ENCODE results near the gene SNTA1.
"Not testable (repeated sequence)": the region's sequence is repeated elsewhere in the genome, so short reads cannot be mapped to it uniquely, and the experiment has no call there.

The SNTA1 gene

DNA sequence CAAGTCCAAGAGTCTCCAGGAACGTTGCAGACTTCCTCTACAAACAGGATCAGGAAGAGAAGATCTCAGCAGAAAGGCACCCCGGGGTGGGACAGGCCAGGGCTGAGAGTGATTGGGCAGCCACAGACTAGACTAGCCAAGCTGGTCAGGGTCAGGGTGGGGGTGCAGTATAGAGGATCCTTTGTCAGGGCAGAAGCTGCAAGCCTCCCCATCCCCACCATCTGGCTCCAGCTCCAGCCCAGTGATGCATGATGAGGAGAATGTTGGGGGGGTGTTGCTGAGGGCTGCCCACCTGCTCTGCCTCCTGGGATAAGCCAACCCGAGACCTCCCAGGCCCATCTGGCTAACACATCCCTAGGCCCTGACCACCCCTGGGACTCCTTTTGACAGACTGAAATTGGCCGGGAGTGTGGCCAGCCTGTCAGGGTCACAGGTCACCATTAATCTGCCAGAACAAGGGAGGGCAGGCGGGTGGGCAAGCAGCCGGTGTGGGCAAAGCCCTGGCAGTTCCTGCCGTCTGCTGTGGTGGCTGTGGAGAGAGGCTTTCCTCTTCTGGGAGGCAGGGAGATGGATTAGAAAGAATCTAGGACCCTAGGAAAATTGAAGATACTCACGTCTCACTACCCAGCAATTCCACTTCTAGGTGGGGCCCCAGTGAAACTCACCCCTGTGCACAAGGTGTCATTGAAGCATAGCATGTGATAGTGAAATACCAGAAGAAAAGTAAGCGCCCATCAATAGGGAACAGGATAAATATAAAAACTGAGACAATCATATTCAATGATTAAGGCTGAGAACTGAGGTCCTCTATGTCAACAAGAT lies 22.1 kb upstream of the SNTA1 start:
- DNase-seq = no peak

- not testable (repeated sequence) for DNase-seq
Measured at GRCh38 chr20:33464759-33465158, 21.2 kb upstream of the SNTA1 start.

- no peak for DNase-seq
Measured at GRCh38 chr20:33463332-33464101, 20.0 kb upstream of the SNTA1 start.

- no peak for DNase-seq
Measured at GRCh38 chr20:33460711-33461110, 17.1 kb upstream of the SNTA1 start.

DNA sequence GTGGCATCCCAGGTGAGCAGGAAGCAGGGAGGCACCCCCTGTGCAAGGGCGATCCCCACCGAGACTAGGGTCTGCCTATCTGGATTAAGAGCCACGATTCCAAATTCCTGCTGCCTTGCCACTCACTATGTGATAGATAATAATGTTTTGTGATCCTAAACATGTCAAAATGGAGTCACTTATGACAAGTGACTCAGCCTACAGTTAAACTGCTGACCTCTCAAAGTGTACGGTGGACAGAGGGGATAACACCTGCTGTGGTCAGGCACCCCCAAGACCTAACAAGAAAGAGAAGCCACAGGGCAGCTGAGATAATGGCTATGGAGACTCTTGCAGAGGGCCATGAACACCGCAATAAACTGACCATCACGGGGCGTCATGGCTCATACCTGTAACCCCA lies 16.0 kb upstream of the SNTA1 start:
- no peak for DNase-seq

DNA sequence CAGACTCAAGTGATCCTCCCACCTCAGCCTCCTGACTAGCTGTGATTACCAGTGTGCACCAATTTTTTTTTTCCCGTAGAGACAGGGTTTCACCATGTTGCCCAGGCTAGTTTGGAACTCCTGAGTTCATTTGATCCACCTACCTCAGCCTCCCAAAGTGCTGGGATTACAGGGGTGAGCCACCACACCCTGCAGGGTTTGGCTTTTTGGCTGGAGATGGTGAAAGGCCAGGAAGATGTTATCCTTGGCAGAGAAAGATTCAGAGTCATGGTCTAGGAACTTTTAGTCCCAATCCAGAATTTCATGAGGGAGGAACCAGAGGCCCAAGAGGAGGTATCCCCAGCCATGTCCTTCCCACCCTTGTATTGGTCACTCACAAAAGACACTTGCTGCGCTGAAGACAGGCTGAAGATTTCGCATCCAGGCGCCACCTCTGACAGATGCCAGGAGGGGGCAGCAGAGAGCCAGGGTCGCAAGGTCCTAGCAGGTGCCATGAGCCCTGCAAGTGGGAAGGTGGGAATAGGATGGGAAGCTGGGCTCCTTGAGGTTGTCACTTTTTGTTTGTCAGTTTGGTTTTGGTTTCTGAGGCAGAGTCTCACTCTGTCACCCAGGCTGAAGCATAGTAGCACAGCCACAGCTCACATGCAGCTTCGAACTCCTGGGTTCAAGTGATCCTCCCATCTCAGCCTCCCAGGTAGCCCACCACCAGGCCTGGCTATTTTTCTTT lies 13.5 kb upstream of the SNTA1 start:
- peak; percentile 77 to 80 for DNase-seq

GRCh38 chr20:33450867-33451266 lies 7.3 kb upstream of the SNTA1 start:
- DNase-seq = peak; percentile 16 to 23

DNA sequence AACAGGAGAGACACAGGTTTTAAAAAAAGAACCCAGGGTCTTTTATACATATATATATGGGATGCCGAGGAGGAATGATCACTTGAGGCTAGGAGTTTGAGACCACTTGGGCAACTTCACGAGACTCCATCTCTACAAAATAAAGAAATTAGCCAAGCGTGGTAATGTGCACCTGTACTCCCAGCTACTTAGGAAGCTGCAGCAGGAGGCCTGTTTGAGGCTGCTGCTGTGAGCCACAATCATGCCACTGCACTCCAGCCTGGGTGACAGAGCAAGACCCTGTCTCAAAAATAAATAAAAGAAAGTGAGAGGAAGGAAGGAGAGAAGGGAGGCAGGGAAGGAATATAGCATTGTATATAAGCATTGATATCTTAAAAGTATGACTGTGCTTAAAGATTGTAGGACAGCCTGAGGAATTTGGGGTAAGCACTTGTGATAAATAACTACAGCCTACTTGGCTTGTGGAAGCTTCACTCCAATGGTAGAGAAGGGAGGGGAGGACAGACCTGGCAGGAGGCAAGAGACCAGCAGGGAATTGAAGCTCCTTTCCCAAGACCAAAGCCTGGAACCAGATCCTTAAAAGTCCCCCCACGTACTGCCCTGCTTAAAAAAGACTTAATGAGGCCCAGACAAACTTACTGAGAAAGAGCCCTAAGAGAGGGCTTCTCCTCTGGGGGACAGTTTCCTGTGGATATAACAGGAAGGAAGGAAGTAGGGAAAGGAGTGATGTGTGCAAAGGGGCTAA lies 2.5 kb upstream of the SNTA1 start:
- DNase-seq = no peak

GRCh38 chr20:33444797-33445560 lies 1.4 kb upstream of the SNTA1 start:
- DNase-seq = peak in 1 of 2 donors; percentile 13

- peak in 1 of 2 donors; percentile 9 for DNase-seq
Measured at GRCh38 chr20:33443006-33443511, 504 bp downstream of the SNTA1 start.

GRCh38 chr20:33442136-33443005 lies 1.2 kb downstream of the SNTA1 start:
- no peak for DNase-seq

DNA sequence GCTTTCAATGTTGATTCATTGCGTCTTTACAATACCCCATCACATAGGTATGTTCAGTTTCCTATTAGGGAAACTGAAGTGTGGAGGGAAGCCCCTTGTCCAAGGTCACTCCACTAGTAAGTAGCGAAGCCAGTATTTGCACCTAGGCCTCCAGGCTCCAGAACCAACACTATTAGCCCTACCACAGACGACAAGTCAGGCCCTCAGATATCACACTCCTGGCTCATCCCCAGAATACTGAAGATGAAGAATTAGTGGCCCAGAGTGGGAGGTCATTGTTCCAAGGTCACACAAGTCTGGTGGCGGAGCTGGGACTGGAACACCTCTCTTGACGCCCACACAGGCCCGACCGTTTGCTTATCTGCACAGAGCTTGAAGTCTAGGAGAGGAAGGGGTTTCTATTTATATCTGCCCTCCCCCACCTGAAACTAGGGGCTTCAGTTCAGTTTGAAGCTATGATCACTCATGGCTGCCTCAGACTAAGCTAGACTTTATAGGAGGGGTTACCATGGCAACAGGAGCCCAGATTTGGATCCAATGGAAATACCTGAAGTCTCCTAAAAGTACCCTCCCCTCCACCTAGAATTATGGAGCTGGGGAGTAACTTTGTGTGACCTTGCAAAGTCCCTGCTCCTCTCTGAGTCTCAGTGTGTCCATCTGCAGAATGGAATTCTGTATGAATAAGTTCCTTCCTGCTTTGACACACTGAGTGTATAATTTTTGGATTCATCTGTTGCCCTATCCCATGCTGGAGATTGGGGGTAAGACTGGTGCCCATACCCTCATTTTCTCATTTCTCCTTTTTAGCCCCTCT lies 2.2 kb downstream of the SNTA1 start:
- DNase-seq = no peak

DNA sequence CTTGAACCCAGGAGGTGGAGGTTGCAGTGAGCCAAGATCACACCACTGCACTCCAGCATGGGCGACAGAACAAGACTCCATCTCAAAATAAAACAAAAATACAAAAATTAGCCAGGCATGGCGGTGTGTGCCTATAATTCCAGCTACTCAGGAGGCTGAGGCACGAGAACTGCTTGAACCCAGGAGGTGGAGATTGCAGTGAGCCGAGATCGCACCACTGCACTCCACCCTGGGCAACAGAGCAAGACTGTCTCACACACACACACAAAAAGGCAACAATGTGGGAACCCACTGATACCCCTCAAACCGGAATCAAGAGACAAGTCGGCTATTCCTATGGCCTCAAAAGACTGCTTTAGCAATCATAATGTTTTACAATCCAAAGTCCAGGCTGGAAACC lies 3.0 kb downstream of the SNTA1 start:
- DNase-seq = not testable (repeated sequence)

DNA sequence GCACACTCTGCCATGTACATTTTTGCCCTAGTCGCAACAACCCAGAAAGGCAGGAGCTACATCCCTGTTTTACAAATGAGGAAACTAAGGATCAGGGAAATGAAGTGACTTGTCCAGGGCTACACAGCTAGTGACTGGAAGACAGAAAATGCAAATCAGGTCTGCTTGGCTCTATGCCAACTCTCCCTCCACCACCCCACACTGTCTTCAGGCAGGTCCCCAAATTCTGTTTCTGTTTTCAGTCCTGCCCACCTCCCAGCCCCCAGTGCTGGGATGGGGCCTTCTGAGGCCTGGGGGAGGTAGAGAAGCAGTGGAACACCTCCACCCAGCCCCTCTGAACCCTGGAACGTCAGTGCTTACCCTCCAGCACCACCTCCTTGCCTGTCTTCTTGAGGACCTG lies 5.1 kb downstream of the SNTA1 start:
- no peak for DNase-seq

DNA sequence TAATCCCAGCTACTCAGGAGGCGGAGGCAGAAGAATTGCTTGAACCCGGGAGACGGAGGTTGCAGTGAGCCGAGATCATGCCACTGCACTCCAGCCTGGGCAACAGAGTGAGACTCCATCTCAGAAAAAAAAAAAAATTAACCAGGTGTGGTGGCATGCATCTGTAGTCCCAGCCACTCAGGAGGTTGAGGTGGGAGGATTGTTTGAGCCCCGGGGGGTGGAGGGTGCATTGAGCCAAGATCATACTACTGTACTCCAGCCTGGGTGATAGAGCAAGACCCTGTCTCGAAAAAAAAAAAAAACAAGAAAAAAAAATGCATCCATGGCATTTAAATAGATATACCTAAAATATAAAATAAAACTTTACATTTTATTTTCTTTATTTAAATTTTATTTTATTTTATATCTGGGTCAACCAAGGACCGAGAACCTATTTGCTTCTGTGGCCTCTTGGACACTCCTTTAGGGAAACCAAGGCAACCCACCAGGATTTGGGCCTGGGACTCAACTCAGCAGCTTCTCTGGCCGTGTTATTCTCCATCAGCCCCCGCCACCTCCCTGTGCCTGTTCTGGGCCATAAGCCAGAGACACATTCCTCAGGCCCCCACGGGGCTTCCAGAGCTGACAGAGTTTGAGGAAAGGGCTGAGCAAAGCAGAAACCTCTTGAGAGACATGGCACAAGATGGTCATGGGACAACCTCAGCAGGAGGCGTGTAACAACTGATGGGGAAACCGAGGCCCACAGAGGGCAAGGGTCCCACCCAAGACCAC lies 6.2 kb downstream of the SNTA1 start:
- DNase-seq = no peak

DNA sequence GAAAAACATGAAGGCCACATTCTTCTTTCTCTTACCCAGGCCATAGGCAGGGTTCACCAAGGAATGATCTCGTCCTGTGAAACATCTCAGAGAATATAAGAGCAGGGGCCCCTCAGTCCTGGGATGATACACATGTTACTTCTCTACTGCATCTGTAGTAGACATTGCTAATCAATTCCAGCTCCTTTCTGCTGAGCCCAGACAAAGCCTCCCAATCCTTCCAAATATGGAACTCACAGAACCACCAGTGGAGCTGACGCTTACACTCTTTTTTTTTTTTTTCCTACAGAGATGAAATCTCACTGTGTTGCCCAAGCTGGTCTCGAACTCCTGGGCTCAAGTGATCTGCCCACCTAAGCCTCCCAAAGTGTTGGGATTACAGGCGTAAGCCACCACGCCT lies 9.1 kb downstream of the SNTA1 start:
- DNase-seq = no peak

DNA sequence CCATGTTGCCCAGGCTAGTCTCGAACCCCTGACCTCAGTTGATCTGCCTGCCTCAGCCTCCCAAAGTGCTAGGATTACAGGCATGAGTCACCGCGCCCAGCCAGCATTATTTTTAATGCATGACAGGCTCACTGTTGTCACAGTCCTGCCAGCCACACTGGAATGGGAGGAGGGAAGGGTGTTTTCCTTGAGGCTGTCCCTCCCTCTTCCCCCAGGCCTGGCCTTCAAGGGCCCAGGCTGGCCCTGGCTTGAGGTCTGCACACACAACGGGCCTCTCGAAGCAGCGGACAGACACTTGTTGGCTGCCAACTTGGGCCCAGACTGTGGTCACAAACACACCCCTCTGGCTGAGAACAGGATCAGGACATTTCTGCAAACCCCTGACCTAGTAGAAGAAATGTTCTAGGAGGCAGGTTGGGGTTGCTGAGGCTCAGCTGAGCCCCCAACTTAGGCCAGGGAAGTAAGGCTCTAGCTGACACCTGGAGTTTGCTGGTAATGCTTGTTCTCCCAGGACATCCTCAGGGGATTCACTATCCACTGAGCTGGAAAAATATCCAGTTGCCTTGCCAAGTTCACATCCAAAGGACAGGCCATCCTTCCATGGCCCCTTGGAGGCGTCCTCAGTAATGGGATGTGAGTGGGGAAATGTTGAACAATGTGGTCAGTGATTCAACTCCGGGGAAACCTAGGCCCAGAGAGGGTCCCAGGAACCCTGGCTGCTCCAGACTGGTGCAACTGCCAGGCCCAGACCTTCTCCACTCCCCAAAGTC lies 9.9 kb downstream of the SNTA1 start:
- no peak for DNase-seq

GRCh38 chr20:33431797-33432381 lies 11.7 kb downstream of the SNTA1 start:
- no peak for DNase-seq

All from inflammatory macrophage (primary cell).